ENCODE data around the gene C2CD4B. TPM values are rescaled to one million over a fixed set of nuclear protein-coding genes. Genes with fewer than 3 reads are reported as not detected.

C2CD4B gene
- total and polyA plus RNA-seq, 2 of the 13 experiments (the other 11 are each of a cell fraction or from before 2014, with no cell fraction given) = not detected

GRCh38 chr15:62171882-62172281 is 6.8 kb upstream of the C2CD4B start:
- H3K27me3 ChIP-seq (ENCODE audit: control insufficient read depth in 1 of 2, insufficient read depth in 2 of 2, low read length in 2 of 2) = peaks cover 1 to 30% of the 10 kb centered on the region in 2 experiments; a peak in 3 of 5 replicates
- BruUV-seq (replicated peaks) = no TSS peak
- no peak for DNase-seq (ENCODE audit: low spot score)
- intact Hi-C loops (cut with micrococcal nuclease; ENCODE audit: unreplicated experiment) = no loop called here
- no peak overlapping the region for H3K27ac ChIP-seq (ENCODE audit: extremely low read length, insufficient read depth, low read length)
- ChIA-PET CTCF (ENCODE audit: low intra/inter-chr PET ratio, low total read pairs) (no interaction called here), POLR2A (no interaction called here)
- H3K4me1 ChIP-seq (ENCODE audit: insufficient read depth, low read length) = no peaks in the 10 kb centered on the region
- ATAC-seq = no peak
- H3K36me3 ChIP-seq (replicated peaks in 1 of 2; ENCODE audit: control insufficient read depth in 1 of 2, insufficient read depth in 2 of 2, low read length in 2 of 2) = no peaks in the 10 kb centered on the region
- in situ Hi-C loops (cut with HindIII; ENCODE audit: extremely low pct_ligation_motif_present, low pct_unique_long_range_greater_than_20kb) = no loop called here
- no peaks in the 10 kb centered on the region for H3K79me2 ChIP-seq (ENCODE audit: insufficient read depth, low read length)
- no peak overlapping the region for H2AFZ ChIP-seq (ENCODE audit: low read length)
- H4K20me1 ChIP-seq (ENCODE audit: insufficient read depth, low read length) = no peaks in the 10 kb centered on the region
- no peak overlapping the region for H3K9ac ChIP-seq (ENCODE audit: insufficient read depth, low read depth, low read length)
- WGBS (ENCODE audit: low lambda C conversion rate) = 21% methylated on average over 7 of the region's 7 CpGs
- no peaks in the 10 kb centered on the region for H3K9me3 ChIP-seq (ENCODE audit: low read length)
- H3K4me3 ChIP-seq (replicated peaks in 1 of 3; ENCODE audit: insufficient read depth in 1 of 3, low read depth in 2 of 3, low read length in 3 of 3) = no peak overlapping the region
- TF ChIP-seq SP2 (CRISPR knock-in tag; IDR thresholded peaks at IDR 0.05) = no peak
- TF ChIP-seq ZNF549 (CRISPR knock-in tag; IDR thresholded peaks at IDR 0.05) = no peak
- TF ChIP-seq, protein P1, sequence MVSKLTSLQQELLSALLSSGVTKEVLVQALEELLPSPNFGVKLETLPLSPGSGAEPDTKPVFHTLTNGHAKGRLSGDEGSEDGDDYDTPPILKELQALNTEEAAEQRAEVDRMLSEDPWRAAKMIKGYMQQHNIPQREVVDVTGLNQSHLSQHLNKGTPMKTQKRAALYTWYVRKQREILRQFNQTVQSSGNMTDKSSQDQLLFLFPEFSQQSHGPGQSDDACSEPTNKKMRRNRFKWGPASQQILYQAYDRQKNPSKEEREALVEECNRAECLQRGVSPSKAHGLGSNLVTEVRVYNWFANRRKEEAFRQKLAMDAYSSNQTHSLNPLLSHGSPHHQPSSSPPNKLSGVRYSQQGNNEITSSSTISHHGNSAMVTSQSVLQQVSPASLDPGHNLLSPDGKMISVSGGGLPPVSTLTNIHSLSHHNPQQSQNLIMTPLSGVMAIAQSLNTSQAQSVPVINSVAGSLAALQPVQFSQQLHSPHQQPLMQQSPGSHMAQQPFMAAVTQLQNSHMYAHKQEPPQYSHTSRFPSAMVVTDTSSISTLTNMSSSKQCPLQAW (CRISPR knock-in tag; IDR thresholded peaks at IDR 0.05) = no peak
- TF ChIP-seq ZNF484 (CRISPR knock-in tag; IDR thresholded peaks at IDR 0.05; ENCODE audit: borderline replicate concordance, low read depth) = no peak
- no peak for TF ChIP-seq ZNF850 (CRISPR knock-in tag; conservative IDR thresholded peaks at IDR 0.05)
- no peak for TF ChIP-seq ZNF674 (CRISPR knock-in tag; IDR thresholded peaks at IDR 0.05; ENCODE audit: low read depth)
- TF ChIP-seq HOXA5 (CRISPR knock-in tag; IDR thresholded peaks at IDR 0.05) = no peak
- TF ChIP-seq ZMAT3 (CRISPR knock-in tag; conservative IDR thresholded peaks at IDR 0.05) = no peak
- no peak for TF ChIP-seq ZNF225 (CRISPR knock-in tag; IDR thresholded peaks at IDR 0.05)
- no peak for TF ChIP-seq PITX1 (CRISPR knock-in tag; IDR thresholded peaks at IDR 0.05)
- TF ChIP-seq THYN1 (CRISPR knock-in tag; IDR thresholded peaks at IDR 0.05; ENCODE audit: borderline replicate concordance, low read depth) = no peak
- no peak for TF ChIP-seq RBM39 (IDR thresholded peaks at IDR 0.05; ENCODE audit: low read depth, low read length, poor library complexity, severe bottlenecking)
- no peak for TF ChIP-seq HNF4A (CRISPR knock-in tag; IDR thresholded peaks at IDR 0.05)
- no peak for TF ChIP-seq HCFC1 (IDR thresholded peaks at IDR 0.05; ENCODE audit: low read depth, low read length)
- TF ChIP-seq ZNF839 (CRISPR knock-in tag; IDR thresholded peaks at IDR 0.05; ENCODE audit: borderline replicate concordance) = no peak
- no peak for TF ChIP-seq ZNF891 (CRISPR knock-in tag; IDR thresholded peaks at IDR 0.05)
- TF ChIP-seq, protein P2, sequence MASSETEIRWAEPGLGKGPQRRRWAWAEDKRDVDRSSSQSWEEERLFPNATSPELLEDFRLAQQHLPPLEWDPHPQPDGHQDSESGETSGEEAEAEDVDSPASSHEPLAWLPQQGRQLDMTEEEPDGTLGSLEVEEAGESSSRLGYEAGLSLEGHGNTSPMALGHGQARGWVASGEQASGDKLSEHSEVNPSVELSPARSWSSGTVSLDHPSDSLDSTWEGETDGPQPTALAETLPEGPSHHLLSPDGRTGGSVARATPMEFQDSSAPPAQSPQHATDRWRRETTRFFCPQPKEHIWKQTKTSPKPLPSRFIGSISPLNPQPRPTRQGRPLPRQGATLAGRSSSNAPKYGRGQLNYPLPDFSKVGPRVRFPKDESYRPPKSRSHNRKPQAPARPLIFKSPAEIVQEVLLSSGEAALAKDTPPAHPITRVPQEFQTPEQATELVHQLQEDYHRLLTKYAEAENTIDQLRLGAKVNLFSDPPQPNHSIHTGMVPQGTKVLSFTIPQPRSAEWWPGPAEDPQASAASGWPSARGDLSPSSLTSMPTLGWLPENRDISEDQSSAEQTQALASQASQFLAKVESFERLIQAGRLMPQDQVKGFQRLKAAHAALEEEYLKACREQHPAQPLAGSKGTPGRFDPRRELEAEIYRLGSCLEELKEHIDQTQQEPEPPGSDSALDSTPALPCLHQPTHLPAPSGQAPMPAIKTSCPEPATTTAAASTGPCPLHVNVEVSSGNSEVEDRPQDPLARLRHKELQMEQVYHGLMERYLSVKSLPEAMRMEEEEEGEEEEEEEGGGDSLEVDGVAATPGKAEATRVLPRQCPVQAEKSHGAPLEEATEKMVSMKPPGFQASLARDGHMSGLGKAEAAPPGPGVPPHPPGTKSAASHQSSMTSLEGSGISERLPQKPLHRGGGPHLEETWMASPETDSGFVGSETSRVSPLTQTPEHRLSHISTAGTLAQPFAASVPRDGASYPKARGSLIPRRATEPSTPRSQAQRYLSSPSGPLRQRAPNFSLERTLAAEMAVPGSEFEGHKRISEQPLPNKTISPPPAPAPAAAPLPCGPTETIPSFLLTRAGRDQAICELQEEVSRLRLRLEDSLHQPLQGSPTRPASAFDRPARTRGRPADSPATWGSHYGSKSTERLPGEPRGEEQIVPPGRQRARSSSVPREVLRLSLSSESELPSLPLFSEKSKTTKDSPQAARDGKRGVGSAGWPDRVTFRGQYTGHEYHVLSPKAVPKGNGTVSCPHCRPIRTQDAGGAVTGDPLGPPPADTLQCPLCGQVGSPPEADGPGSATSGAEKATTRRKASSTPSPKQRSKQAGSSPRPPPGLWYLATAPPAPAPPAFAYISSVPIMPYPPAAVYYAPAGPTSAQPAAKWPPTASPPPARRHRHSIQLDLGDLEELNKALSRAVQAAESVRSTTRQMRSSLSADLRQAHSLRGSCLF (CRISPR knock-in tag; IDR thresholded peaks at IDR 0.05; ENCODE audit: borderline replicate concordance) = no peak
- TF ChIP-seq NAIF1 (CRISPR knock-in tag; IDR thresholded peaks at IDR 0.05; ENCODE audit: borderline replicate concordance) = no peak
- TF ChIP-seq NR2F1 (CRISPR knock-in tag; IDR thresholded peaks at IDR 0.05) = no peak
- H3K4me2 ChIP-seq (ENCODE audit: low read depth, low read length) = no peak overlapping the region
- FAIRE-seq = no peak
